Ishikawa (cell line): Measurements from ENCODE around the gene CLDN22.

Experiments used
- CEBPB ChIP-seq: IDR thresholded peaks from 2 replicates; pipeline ENCODE4 v1.6.1; 2012
- CREB1 ChIP-seq: IDR thresholded peaks from 2 replicates; pipeline ENCODE4 v1.6.1; 2012; ENCODE audit warnings: low read depth
- EGR1 ChIP-seq: IDR thresholded peaks from 2 replicates; pipeline ENCODE4 v1.6.1; 2012
- EP300 ChIP-seq: IDR thresholded peaks from 2 replicates; pipeline ENCODE4 v1.6.1; 2012; ENCODE audit warnings: borderline replicate concordance
- FOXM1 ChIP-seq: IDR thresholded peaks from 2 replicates; pipeline ENCODE4 v1.6.1; 2012; ENCODE audit warnings: low read depth, borderline replicate concordance
- NFIC ChIP-seq: IDR thresholded peaks from 2 replicates; pipeline ENCODE4 v1.6.1; 2012
- RAD21 ChIP-seq: IDR thresholded peaks from 2 replicates; pipeline ENCODE4 v1.6.1; 2012; ENCODE audit warnings: low read depth
- TEAD4 ChIP-seq: IDR thresholded peaks from 2 replicates; pipeline ENCODE4 v1.6.1; 2012
- USF1 ChIP-seq: IDR thresholded peaks from 2 replicates; pipeline ENCODE4 v1.6.1; 2012
- YY1 ChIP-seq: IDR thresholded peaks from 2 replicates; pipeline ENCODE4 v1.6.1; 2012; ENCODE audit warnings: low read depth
- ZBTB7A ChIP-seq: IDR thresholded peaks from 2 replicates; pipeline ENCODE4 v1.6.1; 2012; ENCODE audit warnings: low read depth
- TF ChIP-seq, protein P1 (sequence below): IDR thresholded peaks from 2 replicates; pipeline ENCODE4 v1.6.1; 2012
- TF ChIP-seq, protein P2 (sequence below): IDR thresholded peaks from 2 replicates; pipeline ENCODE4 v1.6.1; 2012; ENCODE audit warnings: low read depth, mild to moderate bottlenecking

DNA sequence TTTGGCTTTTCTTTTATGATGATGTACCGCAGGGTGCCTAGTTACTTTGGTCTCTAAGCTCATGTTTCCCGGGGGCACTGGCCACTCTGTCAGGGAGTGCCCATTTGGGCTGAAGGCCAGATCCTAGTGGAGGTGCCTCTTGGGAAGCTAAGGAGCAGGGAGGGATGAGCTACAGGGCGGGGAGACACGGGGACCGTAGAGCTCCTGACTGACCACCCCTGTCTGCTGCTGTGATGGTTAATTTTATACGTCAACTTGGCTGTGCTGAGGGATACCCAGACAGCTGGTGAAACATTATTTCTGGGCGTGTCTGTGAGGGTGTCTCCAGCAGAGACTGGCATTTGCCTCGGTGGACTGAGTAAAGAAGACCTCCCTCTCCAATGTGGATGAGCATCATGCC is 27.1 kb upstream of the CLDN22 start:
- TF ChIP-seq, protein P1, sequence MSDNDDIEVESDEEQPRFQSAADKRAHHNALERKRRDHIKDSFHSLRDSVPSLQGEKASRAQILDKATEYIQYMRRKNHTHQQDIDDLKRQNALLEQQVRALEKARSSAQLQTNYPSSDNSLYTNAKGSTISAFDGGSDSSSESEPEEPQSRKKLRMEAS = no peak
- TF ChIP-seq TEAD4 = no peak
- TF ChIP-seq YY1 = no peak
- TF ChIP-seq, protein P2, sequence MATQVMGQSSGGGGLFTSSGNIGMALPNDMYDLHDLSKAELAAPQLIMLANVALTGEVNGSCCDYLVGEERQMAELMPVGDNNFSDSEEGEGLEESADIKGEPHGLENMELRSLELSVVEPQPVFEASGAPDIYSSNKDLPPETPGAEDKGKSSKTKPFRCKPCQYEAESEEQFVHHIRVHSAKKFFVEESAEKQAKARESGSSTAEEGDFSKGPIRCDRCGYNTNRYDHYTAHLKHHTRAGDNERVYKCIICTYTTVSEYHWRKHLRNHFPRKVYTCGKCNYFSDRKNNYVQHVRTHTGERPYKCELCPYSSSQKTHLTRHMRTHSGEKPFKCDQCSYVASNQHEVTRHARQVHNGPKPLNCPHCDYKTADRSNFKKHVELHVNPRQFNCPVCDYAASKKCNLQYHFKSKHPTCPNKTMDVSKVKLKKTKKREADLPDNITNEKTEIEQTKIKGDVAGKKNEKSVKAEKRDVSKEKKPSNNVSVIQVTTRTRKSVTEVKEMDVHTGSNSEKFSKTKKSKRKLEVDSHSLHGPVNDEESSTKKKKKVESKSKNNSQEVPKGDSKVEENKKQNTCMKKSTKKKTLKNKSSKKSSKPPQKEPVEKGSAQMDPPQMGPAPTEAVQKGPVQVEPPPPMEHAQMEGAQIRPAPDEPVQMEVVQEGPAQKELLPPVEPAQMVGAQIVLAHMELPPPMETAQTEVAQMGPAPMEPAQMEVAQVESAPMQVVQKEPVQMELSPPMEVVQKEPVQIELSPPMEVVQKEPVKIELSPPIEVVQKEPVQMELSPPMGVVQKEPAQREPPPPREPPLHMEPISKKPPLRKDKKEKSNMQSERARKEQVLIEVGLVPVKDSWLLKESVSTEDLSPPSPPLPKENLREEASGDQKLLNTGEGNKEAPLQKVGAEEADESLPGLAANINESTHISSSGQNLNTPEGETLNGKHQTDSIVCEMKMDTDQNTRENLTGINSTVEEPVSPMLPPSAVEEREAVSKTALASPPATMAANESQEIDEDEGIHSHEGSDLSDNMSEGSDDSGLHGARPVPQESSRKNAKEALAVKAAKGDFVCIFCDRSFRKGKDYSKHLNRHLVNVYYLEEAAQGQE = no peak
- no peak for TF ChIP-seq EP300
- no peak for TF ChIP-seq EGR1
- no peak for TF ChIP-seq CEBPB
- no peak for TF ChIP-seq FOXM1
- TF ChIP-seq CREB1 = no peak
- no peak for TF ChIP-seq USF1
- TF ChIP-seq NFIC = no peak
- TF ChIP-seq ZBTB7A = no peak
- no peak for TF ChIP-seq RAD21
